HepG2 (cell line): Measurements from ENCODE around the gene CNP. TPM values are rescaled to one million over a fixed set of nuclear protein-coding genes. Genes with fewer than 3 reads are reported as not detected.

Source experiments
- ARNT2 ChIP-seq: sonication (generic); formaldehyde crosslinking; IDR thresholded peaks from 2 replicates; pipeline ENCODE4 v1.8.0; 2022; ENCODE audit warnings: mild to moderate bottlenecking, low read depth, missing genetic modification reagents, moderate library complexity
- BRCA1 ChIP-seq: sonication (generic); formaldehyde crosslinking; IDR thresholded peaks from 2 replicates; pipeline ENCODE4 v1.4.0; 2020; ENCODE audit warnings: missing genetic modification reagents
- CBFB ChIP-seq: sonication (generic); formaldehyde crosslinking; IDR thresholded peaks from 2 replicates; pipeline ENCODE4 v1.4.0; 2020; ENCODE audit warnings: missing genetic modification reagents
- CEBPB ChIP-seq: IDR thresholded peaks from 2 replicates; pipeline ENCODE4 v1.6.1; 2011; ENCODE audit warnings: low read depth, low read length, improper control_type of control experiment, borderline replicate concordance
- CREB1 ChIP-seq, 2 experiments: fragments of 450-650 bp in 1 of 2; IDR thresholded peaks; 2 replicates each; pipeline ENCODE4 v1.6.1; 2016 to 2017; ENCODE audit warnings: control low read depth in 1 of 2, mild to moderate bottlenecking in 1 of 2, missing compliant biosample characterization in 1 of 2, missing genetic modification characterization in 1 of 2
- CTCF ChIP-seq: sonication (generic); formaldehyde crosslinking; IDR thresholded peaks from 2 replicates; pipeline ENCODE4 v1.5.0; 2020; ENCODE audit warnings: mild to moderate bottlenecking, missing genetic modification reagents, moderate library complexity
- FOXP1 ChIP-seq, 2 experiments: fragments of 450-650 bp in 1 of 2; IDR thresholded peaks; 2 replicates each; pipeline ENCODE4 v1.6.1; 2017 to 2018; ENCODE audit warnings: antibody characterized with exemption in 1 of 2
- FOXP4 ChIP-seq: sonication (generic); formaldehyde crosslinking; IDR thresholded peaks from 2 replicates; pipeline ENCODE4 v1.4.0; 2020; ENCODE audit warnings: missing genetic modification reagents
- GATAD1 ChIP-seq: IDR thresholded peaks from 2 replicates; pipeline ENCODE4 v1.6.1; 2016; ENCODE audit warnings: missing genetic modification reagents, missing compliant biosample characterization
- GFI1 ChIP-seq: sonication (generic); formaldehyde crosslinking; IDR thresholded peaks from 2 replicates; pipeline ENCODE4 v1.5.0; 2020; ENCODE audit warnings: missing genetic modification reagents, mild to moderate bottlenecking, borderline replicate concordance
- GMEB2 ChIP-seq: IDR thresholded peaks from 2 replicates; pipeline ENCODE4 v1.6.1; 2016; ENCODE audit warnings: missing biosample characterization, missing genetic modification reagents, low read depth
- HNF1B ChIP-seq: sonication (generic); formaldehyde crosslinking; IDR thresholded peaks from 2 replicates; pipeline ENCODE4 v1.5.1; 2020; ENCODE audit warnings: mild to moderate bottlenecking, moderate library complexity, missing genetic modification reagents
- MBNL3 ChIP-seq: fragments of 250-450 bp; sonication (Bioruptor Pico); conservative IDR thresholded peaks from 2 replicates; pipeline ENCODE4 v1.8.0; 2022; ENCODE audit warnings: mild to moderate bottlenecking, inconsistent platforms
- MXD4 ChIP-seq: IDR thresholded peaks from 2 replicates; pipeline ENCODE4 v1.6.1; 2016; ENCODE audit warnings: mild to moderate bottlenecking, missing biosample characterization, missing genetic modification reagents
- NFE2 ChIP-seq: sonication (generic); formaldehyde crosslinking; IDR thresholded peaks from 2 replicates; pipeline ENCODE4 v1.4.0; 2020; ENCODE audit warnings: missing genetic modification reagents
- PHF5A ChIP-seq: IDR thresholded peaks from one replicate; pipeline ENCODE4 v1.6.1; 2018; ENCODE audit warnings: low read depth, missing genetic modification reagents; ENCODE audit not compliant: unreplicated experiment
- ZBTB46 ChIP-seq: sonication (generic); formaldehyde crosslinking; IDR thresholded peaks from 2 replicates; pipeline ENCODE4 v1.4.0; 2020; ENCODE audit warnings: mild to moderate bottlenecking, missing genetic modification reagents, borderline replicate concordance
- ZNF205 ChIP-seq: IDR thresholded peaks from 2 replicates; pipeline ENCODE4 v1.6.1; 2018; ENCODE audit warnings: missing biosample characterization, missing genetic modification reagents
- ZNF33B ChIP-seq: sonication (generic); formaldehyde crosslinking; IDR thresholded peaks from 2 replicates; pipeline ENCODE4 v1.5.1; 2020; ENCODE audit warnings: mild to moderate bottlenecking, missing genetic modification reagents
- ZNF572 ChIP-seq: sonication (generic); formaldehyde crosslinking; IDR thresholded peaks from 2 replicates; pipeline ENCODE4 v1.5.1; 2020; ENCODE audit warnings: mild to moderate bottlenecking, missing genetic modification reagents
- ZNF768 ChIP-seq: sonication (generic); formaldehyde crosslinking; IDR thresholded peaks from 2 replicates; pipeline ENCODE4 v1.4.0; 2020; ENCODE audit warnings: missing genetic modification reagents
- polyA plus RNA-seq, 8 experiments: library from polyadenylated mRNA; depleted of rRNA in 3 of 8; stranded (reverse) in 7 of 8; unstranded in 1 of 8; fragments of >200 nt; fragmentation: Illumina TruSeq in 4 of 8; extraction: Trizol in 4 of 8; gene quantifications; 2 replicates each; pipeline versions ENCODE4 v1.2.1 to v1.2.3, GENCODE V29; 2011 to 2016; ENCODE audit warnings: low read depth in 4 of 8, missing spikeins in 1 of 8, mixed read lengths in 1 of 8; ENCODE audit not compliant: insufficient read depth in 1 of 8
- total RNA-seq, 5 experiments: library from RNA; depleted of rRNA; stranded (reverse); fragments of >200 nt; fragmentation: Illumina TruSeq; extraction: Trizol; gene quantifications; 2 replicates each; pipeline ENCODE4 v1.2.3, GENCODE V29; 2016; ENCODE audit warnings: low read depth in 1 of 5

The CNP gene
- total and polyA plus RNA-seq, 2 of the 13 experiments (the other 11 are each of a cell fraction or from before 2014, with no cell fraction given), result 97.2 to 161 TPM

GRCh38 chr17:41989702-41990419, 23.3 kb downstream of the CNP start (continued):
- TF ChIP-seq CEBPB, result peak; percentile 96
- TF ChIP-seq CREB1 (IDR thresholded peaks at IDR 0.05), result no peak
- TF ChIP-seq CREB1 (CRISPR knock-in tag; IDR thresholded peaks at IDR 0.05), result peak; percentile 52; the same call in 1 of the 2 replicates
- peak; percentile 67 for TF ChIP-seq FOXP4 (CRISPR knock-in tag)
- TF ChIP-seq GMEB2 (CRISPR knock-in tag), result 0 out of 2 replicates have a peak, but pooled peaks have one; percentile 15
- TF ChIP-seq ZNF572 (CRISPR knock-in tag), result no peak
- no peak for TF ChIP-seq FOXP1 (IDR thresholded peaks at IDR 0.05)
- peak; percentile 66 for TF ChIP-seq FOXP1 (CRISPR knock-in tag; IDR thresholded peaks at IDR 0.05)
- no peak for TF ChIP-seq MBNL3 (CRISPR knock-in tag)
- peak; percentile 48; the same call in 1 of the 2 replicates for TF ChIP-seq GATAD1 (CRISPR knock-in tag)
- TF ChIP-seq ARNT2 (CRISPR knock-in tag), result 0 out of 2 replicates have a peak, but pooled peaks have one; percentile 26
- TF ChIP-seq NFE2 (CRISPR knock-in tag), result no peak
- no peak for TF ChIP-seq ZBTB46
- TF ChIP-seq ZNF33B (CRISPR knock-in tag), result no peak
- TF ChIP-seq GFI1, result peak; percentile 93
- 0 out of 2 replicates have a peak, but pooled peaks have one; percentile 47 for TF ChIP-seq HNF1B
- TF ChIP-seq ZNF205 (CRISPR knock-in tag), result 0 out of 2 replicates have a peak, but pooled peaks have one; percentile 45
- TF ChIP-seq ZNF768 (CRISPR knock-in tag), result no peak
- TF ChIP-seq CTCF, result peak; percentile 33
- 0 out of 2 replicates have a peak, but pooled peaks have one; percentile 30 for TF ChIP-seq CBFB (CRISPR knock-in tag)
- TF ChIP-seq PHF5A (CRISPR knock-in tag), result no peak
- TF ChIP-seq MXD4, result 0 out of 2 replicates have a peak, but pooled peaks have one; percentile 50
- no peak for TF ChIP-seq BRCA1
